Trophoblast cell (in vitro differentiated cells and primary cell): ENCODE results near the gene ARHGAP9.

ENCODE experiments used
- DNase-seq, 2 donors: peaks; one replicate each; pipeline ENCODE4 v3.0.0-alpha.2; 2016
- H2AFZ ChIP-seq: 2 replicates; pipeline ENCODE4 v1.6.1; 2013; ENCODE audit warnings: low read length, moderate library complexity, mild to moderate bottlenecking; ENCODE audit not compliant: insufficient read depth, poor library complexity
- H2AK5ac ChIP-seq: 2 replicates; pipeline ENCODE4 v1.6.1; 2013; ENCODE audit warnings: mild to moderate bottlenecking, low read length
- H2BK120ac ChIP-seq: 2 replicates; pipeline ENCODE4 v1.6.1; 2013; ENCODE audit warnings: low read length, mild to moderate bottlenecking, moderate library complexity; ENCODE audit not compliant: insufficient read depth, poor library complexity
- H2BK12ac ChIP-seq: 2 replicates; pipeline ENCODE4 v1.6.1; 2013; ENCODE audit warnings: mild to moderate bottlenecking, low read length, moderate library complexity
- H2BK5ac ChIP-seq: 2 replicates; pipeline ENCODE4 v1.6.1; 2013; ENCODE audit warnings: low read length, low read depth, moderate library complexity, mild to moderate bottlenecking; ENCODE audit not compliant: poor library complexity
- H3K14ac ChIP-seq: 2 replicates; pipeline ENCODE4 v1.6.1; 2013; ENCODE audit warnings: mild to moderate bottlenecking, low read length
- H3K18ac ChIP-seq: 2 replicates; pipeline ENCODE4 v1.6.1; 2013; ENCODE audit warnings: mild to moderate bottlenecking, low read length
- H3K23ac ChIP-seq: 2 replicates; pipeline ENCODE4 v1.6.1; 2013; ENCODE audit warnings: low read length
- H3K27ac ChIP-seq: 2 replicates; pipeline ENCODE4 v1.5.1; 2013; ENCODE audit warnings: low read depth, mild to moderate bottlenecking, inconsistent platforms, low read length, moderate library complexity
- H3K27me3 ChIP-seq: 2 replicates; pipeline ENCODE4 v1.6.1; 2013; ENCODE audit warnings: inconsistent platforms, mild to moderate bottlenecking, low read length, moderate library complexity; ENCODE audit not compliant: insufficient read depth
- H3K36me3 ChIP-seq, 2 experiments: 1 replicate in 1 of 2; 2 replicates in 1 of 2; pipeline ENCODE4 v1.6.1; 2013; ENCODE audit warnings: low read length in 2 of 2, mild to moderate bottlenecking in 2 of 2, moderate library complexity in 1 of 2; ENCODE audit not compliant: insufficient read depth in 2 of 2, control insufficient read depth in 1 of 2
- H3K4ac ChIP-seq: 2 replicates; pipeline ENCODE4 v1.6.1; 2013; ENCODE audit warnings: low read depth, mild to moderate bottlenecking, low read length, moderate library complexity
- H3K4me1 ChIP-seq, 2 experiments: 1 replicate in 1 of 2; 2 replicates in 1 of 2; pipeline ENCODE4 v1.6.1; 2013; ENCODE audit warnings: low read length in 2 of 2, mild to moderate bottlenecking in 2 of 2, moderate library complexity in 1 of 2; ENCODE audit not compliant: insufficient read depth in 2 of 2, control insufficient read depth in 1 of 2
- H3K4me2 ChIP-seq: 2 replicates; pipeline ENCODE4 v1.6.1; 2013; ENCODE audit warnings: inconsistent platforms, mild to moderate bottlenecking, low read length, moderate library complexity
- H3K4me3 ChIP-seq: 2 replicates; pipeline ENCODE4 v1.5.1; 2013; ENCODE audit warnings: mild to moderate bottlenecking, low read depth, low read length, inconsistent platforms
- H3K79me1 ChIP-seq: one replicate; pipeline ENCODE4 v1.6.1; 2013; ENCODE audit warnings: low read length
- H3K79me2 ChIP-seq: 2 replicates; pipeline ENCODE4 v1.6.1; 2013; ENCODE audit warnings: low read length, mild to moderate bottlenecking; ENCODE audit not compliant: control insufficient read depth, insufficient read depth, poor library complexity
- H3K9ac ChIP-seq: 2 replicates; pipeline ENCODE4 v1.6.1; 2013; ENCODE audit warnings: mild to moderate bottlenecking, low read length
- H3K9me3 ChIP-seq: 2 replicates; pipeline ENCODE4 v1.6.1; 2013; ENCODE audit warnings: low read depth, mild to moderate bottlenecking, control low read depth, inconsistent platforms, low read length; ENCODE audit not compliant: insufficient read depth
- H4K12ac ChIP-seq: 2 replicates; pipeline ENCODE4 v1.6.1; 2013; ENCODE audit warnings: low read depth, mild to moderate bottlenecking, low read length, moderate library complexity
- H4K8ac ChIP-seq: 2 replicates; pipeline ENCODE4 v1.6.1; 2013; ENCODE audit warnings: low read depth, mild to moderate bottlenecking, low read length, moderate library complexity
- H4K91ac ChIP-seq: one replicate; pipeline ENCODE4 v1.6.1; 2013; ENCODE audit warnings: low read depth, mild to moderate bottlenecking, low read length, moderate library complexity
- WGBS: extraction: QIAGEN DNeasy Blood & Tissue Kit; methylation state at CpG from one replicate; pipeline ENCODE4 v1.1.7; 2013; ENCODE audit warnings: missing lambda C conversion rate; ENCODE audit not compliant: insufficient read length, insufficient coverage; ENCODE audit errors: extremely low coverage; 5-methylcytosine and 5-hydroxymethylcytosine counted together

The ARHGAP9 gene

DNA sequence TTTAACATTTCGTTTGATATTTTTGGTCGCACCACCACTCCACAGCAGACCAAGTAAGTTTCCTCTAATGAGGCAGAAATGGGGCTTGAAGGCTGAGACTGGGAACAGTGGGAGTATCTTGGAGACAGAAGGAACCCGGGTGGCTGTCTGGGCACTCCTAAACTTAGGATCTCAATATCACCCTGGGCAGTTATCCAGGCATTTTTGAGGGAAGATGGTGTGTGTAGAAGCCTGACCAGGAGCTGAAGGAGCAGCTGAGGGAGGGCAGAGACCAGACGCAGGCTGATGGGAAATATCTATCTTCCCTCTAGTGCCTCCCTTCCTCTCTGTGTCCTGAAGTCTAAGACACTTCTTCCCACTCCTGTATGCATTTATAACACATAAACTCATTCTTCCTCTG is 18.9 kb upstream of the ARHGAP9 start:
- no peak overlapping the region for H2BK5ac ChIP-seq
- H3K18ac ChIP-seq, result no peak overlapping the region
- no peak overlapping the region for H4K8ac ChIP-seq
- no peak overlapping the region for H3K4me2 ChIP-seq
- no peak for DNase-seq
- no peaks in the 10 kb centered on the region for H3K79me1 ChIP-seq
- no peak overlapping the region for H3K27ac ChIP-seq
- no peaks in the 10 kb centered on the region for H3K9me3 ChIP-seq
- H3K4me1 ChIP-seq, result no peaks in the 10 kb centered on the region
- H4K12ac ChIP-seq, result no peak overlapping the region
- no peak overlapping the region for H2BK120ac ChIP-seq
- H4K91ac ChIP-seq, result no peak overlapping the region
- H3K4me3 ChIP-seq, result no peak overlapping the region
- no peaks in the 10 kb centered on the region for H3K79me2 ChIP-seq
- H3K14ac ChIP-seq, result no peak overlapping the region
- peaks cover 56 to 64% of the 10 kb centered on the region in 2 experiments for H3K36me3 ChIP-seq
- H3K27me3 ChIP-seq, result no peaks in the 10 kb centered on the region
- H3K23ac ChIP-seq, result no peak overlapping the region
- H2AFZ ChIP-seq, result no peak overlapping the region
- H3K9ac ChIP-seq, result no peak overlapping the region
- H2AK5ac ChIP-seq, result no peak overlapping the region
- WGBS, result no CpG with 5 or more reads among the region's 4 CpGs
- H3K4ac ChIP-seq, result no peak overlapping the region
- H2BK12ac ChIP-seq, result no peak overlapping the region

DNA sequence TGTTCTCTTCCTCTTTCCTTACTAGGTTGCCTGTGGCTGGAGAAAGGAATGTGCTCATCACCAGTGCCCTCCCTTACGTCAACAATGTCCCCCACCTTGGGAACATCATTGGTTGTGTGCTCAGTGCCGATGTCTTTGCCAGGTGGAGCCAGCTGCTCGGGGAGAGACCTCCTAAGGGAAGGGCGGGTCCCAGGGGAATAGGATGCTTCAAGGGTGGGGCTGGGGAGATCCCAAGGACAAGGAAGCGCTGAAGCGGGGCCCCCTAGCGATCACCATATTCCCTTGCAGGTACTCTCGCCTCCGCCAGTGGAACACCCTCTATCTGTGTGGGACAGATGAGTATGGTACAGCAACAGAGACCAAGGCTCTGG is 18.5 kb upstream of the ARHGAP9 start:
- H3K79me2 ChIP-seq, result no peaks in the 10 kb centered on the region
- H2AK5ac ChIP-seq, result no peak overlapping the region
- H3K18ac ChIP-seq, result no peak overlapping the region
- H2BK120ac ChIP-seq, result no peak overlapping the region
- no peak overlapping the region for H2BK12ac ChIP-seq
- H3K9me3 ChIP-seq, result no peaks in the 10 kb centered on the region
- no peaks in the 10 kb centered on the region for H3K27me3 ChIP-seq
- H3K4me3 ChIP-seq, result no peak overlapping the region
- no CpG with 5 or more reads among the region's 9 CpGs for WGBS
- H3K27ac ChIP-seq, result no peak overlapping the region
- no peak overlapping the region for H4K8ac ChIP-seq
- no peak overlapping the region for H3K14ac ChIP-seq
- H4K12ac ChIP-seq, result no peak overlapping the region
- no peak for DNase-seq
- no peak overlapping the region for H4K91ac ChIP-seq
- no peaks in the 10 kb centered on the region for H3K79me1 ChIP-seq
- no peak overlapping the region for H3K9ac ChIP-seq
- peaks cover 52 to 64% of the 10 kb centered on the region in 2 experiments for H3K36me3 ChIP-seq
- H2AFZ ChIP-seq, result no peak overlapping the region
- H3K23ac ChIP-seq, result no peak overlapping the region
- no peak overlapping the region for H2BK5ac ChIP-seq
- H3K4ac ChIP-seq, result no peak overlapping the region
- H3K4me1 ChIP-seq, result no peaks in the 10 kb centered on the region
- H3K4me2 ChIP-seq, result no peak overlapping the region

DNA sequence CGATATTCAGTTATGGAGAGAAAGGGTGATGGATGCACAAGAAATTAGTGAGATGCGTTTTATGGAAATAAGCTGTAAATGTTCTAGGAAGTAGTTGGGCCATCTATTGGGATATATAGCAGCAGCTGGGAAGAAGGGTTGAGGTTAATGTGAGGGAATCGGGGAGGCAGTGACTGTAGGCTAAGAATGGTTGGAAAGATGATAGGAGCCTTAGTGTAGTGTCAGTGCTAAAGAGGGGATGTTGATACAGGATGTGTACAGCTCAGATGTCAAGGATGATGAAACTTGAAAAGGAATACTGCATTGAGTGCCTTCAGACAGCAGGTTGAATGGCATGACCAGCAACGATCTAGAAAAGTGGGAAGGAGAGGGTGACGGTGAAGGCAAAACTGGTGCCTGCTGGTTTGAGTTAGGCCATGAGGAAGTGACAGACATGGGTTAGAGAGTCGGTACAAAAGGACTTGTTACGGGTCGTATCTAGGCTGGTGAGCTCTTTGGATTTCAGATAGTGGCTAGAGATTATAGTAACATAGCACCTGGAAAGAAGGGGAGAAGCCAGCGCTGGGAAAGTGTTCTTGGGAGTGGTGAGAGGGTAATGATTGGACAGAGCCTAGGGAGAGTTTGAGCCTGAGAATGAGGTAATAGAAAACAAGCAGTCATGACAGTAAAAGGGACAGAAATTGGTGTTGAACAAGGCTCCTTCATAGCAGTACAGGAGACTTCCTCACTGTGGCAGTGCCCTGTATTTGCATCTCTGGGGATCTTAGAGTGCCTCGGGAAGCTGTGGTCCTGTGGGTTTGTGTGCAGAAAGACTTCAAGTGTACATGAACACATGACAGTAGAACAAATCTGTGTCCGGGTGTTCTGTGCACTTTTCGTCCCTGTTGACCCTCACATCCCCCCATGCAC is 17.8 kb upstream of the ARHGAP9 start:
- no peak overlapping the region for H3K4me3 ChIP-seq
- H3K9me3 ChIP-seq, result no peaks in the 10 kb centered on the region
- no peak overlapping the region for H4K91ac ChIP-seq
- no peak overlapping the region for H2BK12ac ChIP-seq
- H3K79me1 ChIP-seq, result no peaks in the 10 kb centered on the region
- no peak overlapping the region for H3K9ac ChIP-seq
- H4K8ac ChIP-seq, result no peak overlapping the region
- no peak overlapping the region for H3K23ac ChIP-seq
- H3K79me2 ChIP-seq, result no peaks in the 10 kb centered on the region
- H3K4me2 ChIP-seq, result no peak overlapping the region
- peaks cover 49 to 65% of the 10 kb centered on the region in 2 experiments for H3K36me3 ChIP-seq
- H3K4ac ChIP-seq, result no peak overlapping the region
- no peak overlapping the region for H2AK5ac ChIP-seq
- H2BK5ac ChIP-seq, result no peak overlapping the region
- H2AFZ ChIP-seq, result no peak overlapping the region
- H2BK120ac ChIP-seq, result no peak overlapping the region
- H3K18ac ChIP-seq, result no peak overlapping the region
- H3K4me1 ChIP-seq, result no peaks in the 10 kb centered on the region
- no peak overlapping the region for H3K27ac ChIP-seq
- no peak for DNase-seq
- H4K12ac ChIP-seq, result no peak overlapping the region
- H3K27me3 ChIP-seq, result no peaks in the 10 kb centered on the region
- WGBS, result 100% methylated on average over 2 of the region's 12 CpGs
- no peak overlapping the region for H3K14ac ChIP-seq

DNA sequence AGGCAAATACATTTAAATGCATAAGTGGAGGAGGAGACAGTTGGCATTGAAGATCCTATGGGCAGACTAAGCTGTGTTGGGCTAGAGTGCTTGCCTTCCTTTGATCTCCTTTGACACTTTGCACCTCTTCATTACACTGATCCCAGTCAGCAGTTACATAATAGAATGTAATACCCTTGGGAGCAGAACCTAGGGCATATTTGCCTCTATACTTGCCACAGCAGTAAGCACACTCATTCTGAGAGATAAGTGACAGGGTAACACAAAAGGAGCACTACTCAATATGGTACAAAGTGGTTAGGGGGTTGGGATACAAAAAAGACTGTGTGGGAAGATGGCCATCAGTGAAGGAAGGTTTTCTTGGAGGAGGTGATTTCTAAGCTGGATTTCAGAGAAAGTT is 17.2 kb upstream of the ARHGAP9 start:
- Histone ChIP-seq H3K4me3 (no peak overlapping the region), H2BK12ac (no peak overlapping the region), H3K27me3 (no peaks in the 10 kb centered on the region), H3K4me1 (no peaks in the 10 kb centered on the region), H3K27ac (no peak overlapping the region), H2BK120ac (no peak overlapping the region), H3K18ac (no peak overlapping the region), H3K9ac (no peak overlapping the region), H3K4ac (no peak overlapping the region), H3K79me2 (no peaks in the 10 kb centered on the region), H3K79me1 (no peaks in the 10 kb centered on the region), H4K91ac (no peak overlapping the region), H2AK5ac (no peak overlapping the region), H4K8ac (no peak overlapping the region), H3K36me3 (peaks cover 49 to 62% of the 10 kb centered on the region in 2 experiments), H4K12ac (no peak overlapping the region), H2AFZ (no peak overlapping the region), H2BK5ac (no peak overlapping the region), H3K9me3 (no peaks in the 10 kb centered on the region), H3K14ac (no peak overlapping the region), H3K4me2 (no peak overlapping the region), H3K23ac (no peak overlapping the region)
- no peak for DNase-seq
